Middle frontal gyrus (tissue), 1 donor: Measurements from ENCODE around the gene OBSL1.

Source experiments
- DNase-seq: peaks from one replicate; pipeline ENCODE4 v3.0.0-alpha.2; 2015; ENCODE audit warnings: low spot score; ENCODE audit errors: extremely low spot score

OBSL1 gene

GRCh38 chr2:219533930-219534661 is 37.2 kb downstream of the OBSL1 start:
- DNase-seq = no peak

- DNase-seq = no peak
Measured at GRCh38 chr2:219532378-219532649, 39.0 kb downstream of the OBSL1 start.

GRCh38 chr2:219531639-219532377 is 39.5 kb downstream of the OBSL1 start:
- no peak for DNase-seq

- DNase-seq = peak; percentile 79
Measured at GRCh38 chr2:219530048-219530963, 41.0 kb downstream of the OBSL1 start.

- DNase-seq = no peak
Measured at GRCh38 chr2:219527472-219527871, 43.9 kb downstream of the OBSL1 start.

- DNase-seq = no peak
Measured at GRCh38 chr2:219527076-219527394, 44.3 kb downstream of the OBSL1 start.

- DNase-seq = no peak
Measured at GRCh38 chr2:219526320-219527075, 44.8 kb downstream of the OBSL1 start.

- DNase-seq = no peak
Measured at GRCh38 chr2:219525533-219526232, 45.7 kb downstream of the OBSL1 start.

GRCh38 chr2:219524817-219525216 is 46.5 kb downstream of the OBSL1 start:
- no peak for DNase-seq

GRCh38 chr2:219523031-219523671 is 48.2 kb downstream of the OBSL1 start:
- no peak for DNase-seq

GRCh38 chr2:219522111-219523030 is 49.0 kb downstream of the OBSL1 start:
- no peak for DNase-seq

GRCh38 chr2:219521066-219521880 is 50.1 kb downstream of the OBSL1 start:
- no peak for DNase-seq

- DNase-seq = no peak
Measured at GRCh38 chr2:219520079-219520478, 51.3 kb downstream of the OBSL1 start.

- no peak for DNase-seq
Measured at GRCh38 chr2:219519526-219519916, 51.8 kb downstream of the OBSL1 start.

- DNase-seq = no peak
Measured at GRCh38 chr2:219517954-219518778, 53.2 kb downstream of the OBSL1 start.

- DNase-seq = no peak
Measured at GRCh38 chr2:219516888-219517287, 54.5 kb downstream of the OBSL1 start.

GRCh38 chr2:219515874-219516629 is 55.3 kb downstream of the OBSL1 start:
- DNase-seq = no peak
